Activated T-cell treated with anti-CD3 and anti-CD28 coated beads for 1 hour (primary cell): ENCODE results near the gene POU2AF1.

Experiments used
- DNase-seq: peaks from one replicate; pipeline ENCODE4 v3.0.0-alpha.2; 2020; ENCODE audit warnings: low read depth

The POU2AF1 gene, protein sequence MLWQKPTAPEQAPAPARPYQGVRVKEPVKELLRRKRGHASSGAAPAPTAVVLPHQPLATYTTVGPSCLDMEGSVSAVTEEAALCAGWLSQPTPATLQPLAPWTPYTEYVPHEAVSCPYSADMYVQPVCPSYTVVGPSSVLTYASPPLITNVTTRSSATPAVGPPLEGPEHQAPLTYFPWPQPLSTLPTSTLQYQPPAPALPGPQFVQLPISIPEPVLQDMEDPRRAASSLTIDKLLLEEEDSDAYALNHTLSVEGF

DNA sequence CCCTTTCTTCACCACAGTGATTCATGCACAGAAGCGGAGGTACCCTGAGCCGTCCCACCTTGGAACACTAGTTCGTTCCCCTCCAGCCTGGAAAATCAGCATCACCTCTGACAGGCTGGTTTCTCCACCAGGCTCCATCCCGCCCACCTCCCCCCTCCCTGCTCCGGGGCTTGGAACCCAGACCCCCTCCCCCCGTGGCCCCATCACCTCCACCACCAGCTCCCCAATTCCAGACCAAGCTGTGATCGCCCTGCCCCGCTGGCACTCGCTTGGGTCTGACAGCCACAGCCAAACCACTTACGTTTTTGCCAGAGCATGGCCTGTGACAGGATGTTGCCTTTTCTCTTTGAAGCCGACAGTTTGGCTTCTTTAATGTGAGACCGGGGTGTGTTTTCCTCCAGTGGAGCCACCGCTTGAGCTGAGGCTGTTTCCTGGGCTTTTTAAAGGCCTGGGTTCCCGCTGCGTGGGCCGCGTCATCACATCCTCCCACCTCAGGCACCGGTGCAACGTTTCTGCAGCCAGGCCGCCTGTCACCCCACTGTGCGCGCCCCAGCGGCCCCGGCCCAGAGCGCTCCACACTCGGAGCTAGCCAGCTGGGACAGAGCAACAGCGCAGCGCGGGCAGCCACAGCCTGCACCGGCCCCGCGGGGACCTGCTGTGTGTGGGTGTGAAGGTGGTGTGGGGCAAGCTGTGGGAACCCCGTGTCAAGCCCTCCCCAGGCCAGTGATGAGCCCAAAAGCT is at the start of gene POU2AF1:
TSS of gene POU2AF1 (minus strand) at position 415 of the 741 bp plus-strand sequence. CDS start at position 317, 98 bp downstream.
- DNase-seq = peak; percentile 47

DNA sequence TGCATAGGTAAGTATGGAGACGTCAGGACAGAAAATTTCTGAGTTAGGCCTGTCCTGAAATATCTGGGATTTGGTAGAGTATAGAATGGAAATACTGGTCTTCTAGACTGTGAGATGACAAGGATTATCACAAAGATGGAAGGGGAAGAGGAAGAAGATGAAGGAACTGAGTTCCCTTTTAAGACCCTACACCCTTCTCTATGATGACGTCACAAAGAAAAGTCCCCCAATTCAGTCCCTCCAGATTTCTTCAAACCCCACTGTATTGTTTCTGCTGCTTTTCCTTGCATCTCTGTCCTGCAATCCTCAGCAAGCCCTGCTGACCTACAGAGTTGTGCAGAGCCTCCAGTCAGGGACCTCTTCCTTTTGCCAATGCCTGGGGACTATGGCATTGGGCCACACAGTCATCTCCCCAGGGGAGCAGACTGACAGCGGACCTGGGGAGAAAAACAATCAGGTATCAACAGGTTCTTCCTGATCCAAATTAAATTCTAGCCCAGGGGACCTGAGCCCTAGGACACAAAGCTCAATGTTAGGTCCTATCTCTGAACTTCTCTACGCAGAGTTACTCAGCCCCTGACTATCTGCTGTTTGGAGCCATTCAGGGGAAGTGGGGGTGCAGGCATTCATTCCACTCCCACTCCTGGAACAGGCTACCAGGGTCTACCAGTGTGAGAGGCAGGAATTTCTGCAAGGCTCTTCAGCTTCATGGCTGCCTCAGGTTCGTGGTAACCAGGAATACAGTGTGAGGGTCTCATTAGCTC is 49.2 kb upstream of the POU2AF1 start:
- DNase-seq = no peak

DNA sequence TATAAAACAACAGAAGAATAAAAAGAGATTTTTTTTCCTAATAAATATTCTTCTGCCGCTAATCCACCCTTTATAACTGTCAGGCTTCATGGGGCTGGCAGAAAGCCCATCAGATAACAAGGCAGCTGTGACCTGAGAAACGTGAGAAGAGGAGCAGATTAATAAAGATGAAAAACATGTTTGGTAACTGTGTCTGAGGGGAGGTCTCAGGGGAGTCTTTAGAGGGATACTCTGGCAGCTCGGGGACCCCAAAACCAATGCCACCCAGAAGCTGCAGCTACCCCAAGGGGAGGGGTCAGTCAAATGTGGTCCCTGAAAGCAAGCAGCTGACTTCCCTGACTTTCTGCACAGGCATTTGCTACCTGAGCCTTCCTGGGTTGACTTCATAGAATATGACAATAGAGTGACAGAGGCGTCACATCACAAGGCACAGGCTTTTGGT is 48.4 kb upstream of the POU2AF1 start:
- DNase-seq = no peak

DNA sequence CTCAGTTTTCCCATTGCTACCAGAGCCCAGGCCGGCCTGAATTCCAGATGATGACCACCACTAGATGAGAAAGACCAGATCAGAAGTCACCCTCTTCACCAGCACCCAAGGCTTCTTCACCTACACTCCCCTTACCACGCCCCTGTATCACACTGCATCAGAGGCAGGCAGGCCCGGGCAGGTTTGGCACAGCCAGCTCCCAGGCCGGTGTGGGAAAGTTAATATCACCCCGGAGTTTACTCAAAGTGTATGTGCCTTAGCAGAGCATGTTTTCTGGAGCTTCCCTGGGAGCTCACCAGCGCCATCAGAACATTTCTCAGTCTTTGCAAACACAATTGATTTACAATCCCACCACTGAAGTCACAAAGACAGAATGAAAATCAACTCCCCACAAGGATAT is 47.5 kb upstream of the POU2AF1 start:
- DNase-seq = no peak

DNA sequence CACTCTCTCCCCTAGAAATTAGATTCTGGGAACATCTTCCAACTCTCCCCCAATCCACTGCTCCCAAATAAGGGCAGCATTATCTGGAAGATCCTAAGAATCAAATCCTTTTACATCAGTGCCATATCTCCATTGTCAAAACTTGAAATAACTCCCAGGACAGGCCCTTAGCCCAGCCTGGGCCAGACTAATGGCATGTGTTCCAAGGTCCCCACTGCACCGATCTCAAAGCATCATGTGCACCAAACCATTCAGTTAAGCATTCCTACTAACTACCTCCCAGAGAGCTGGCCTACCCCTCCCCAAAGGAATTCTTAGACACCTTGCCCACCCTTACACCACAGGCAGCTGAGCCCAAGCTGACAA is 44.2 kb upstream of the POU2AF1 start:
- no peak for DNase-seq

DNA sequence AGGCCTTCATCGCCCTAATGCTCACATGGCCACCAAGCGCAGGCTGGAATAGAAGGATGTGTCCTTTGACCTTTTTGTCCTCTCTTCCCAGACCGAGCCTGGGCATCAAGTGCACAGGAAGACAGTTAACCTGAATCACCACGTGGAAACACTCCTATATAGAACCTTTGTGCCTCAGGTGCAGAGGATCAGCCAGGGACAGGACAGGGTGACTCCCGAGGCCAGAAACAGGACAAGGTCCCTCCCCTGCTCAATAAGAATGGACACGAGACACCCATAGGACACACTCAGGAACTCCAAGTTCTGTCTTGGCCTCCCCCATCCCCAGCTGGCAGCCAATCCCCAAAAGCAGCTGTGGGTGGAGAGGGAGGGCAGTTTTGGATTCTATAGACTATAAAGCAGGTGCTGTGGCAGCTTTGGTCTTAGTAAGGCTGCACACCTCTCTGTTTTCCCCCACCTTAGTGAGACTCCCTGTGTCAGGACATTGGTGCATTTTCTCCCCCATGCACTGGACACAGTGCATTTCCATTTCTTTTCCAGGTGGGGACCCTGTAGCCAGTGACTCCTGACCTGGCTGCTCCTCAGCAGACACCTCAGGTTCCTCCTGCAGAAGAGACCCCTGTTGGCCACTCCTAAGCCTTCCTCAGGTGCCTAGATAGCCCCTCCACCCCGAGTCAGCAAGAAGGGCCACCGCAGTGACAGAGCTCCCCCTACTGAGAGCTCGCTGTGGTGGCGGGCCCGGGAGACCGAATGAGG is 43.6 kb upstream of the POU2AF1 start:
- DNase-seq = peak; percentile 30

DNA sequence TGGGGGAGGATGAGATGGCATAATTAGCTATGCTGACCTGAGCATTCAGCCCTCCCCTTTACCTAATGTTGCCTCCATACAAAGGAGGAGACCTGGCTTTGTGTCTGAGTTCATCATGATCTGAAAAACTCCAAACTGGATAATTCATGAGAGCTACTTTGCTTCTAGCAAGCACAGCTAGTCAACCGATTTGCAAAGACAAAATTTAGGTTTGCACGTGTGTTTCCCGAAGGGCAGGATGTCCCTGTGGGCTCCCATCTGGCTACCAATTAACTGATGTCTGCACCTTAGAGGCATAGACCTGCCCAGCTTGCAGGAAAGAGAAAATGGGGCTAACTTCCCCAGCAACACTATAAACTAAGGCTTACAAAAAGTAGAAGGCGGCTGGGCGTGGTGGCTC is 42.2 kb upstream of the POU2AF1 start:
- DNase-seq = no peak

DNA sequence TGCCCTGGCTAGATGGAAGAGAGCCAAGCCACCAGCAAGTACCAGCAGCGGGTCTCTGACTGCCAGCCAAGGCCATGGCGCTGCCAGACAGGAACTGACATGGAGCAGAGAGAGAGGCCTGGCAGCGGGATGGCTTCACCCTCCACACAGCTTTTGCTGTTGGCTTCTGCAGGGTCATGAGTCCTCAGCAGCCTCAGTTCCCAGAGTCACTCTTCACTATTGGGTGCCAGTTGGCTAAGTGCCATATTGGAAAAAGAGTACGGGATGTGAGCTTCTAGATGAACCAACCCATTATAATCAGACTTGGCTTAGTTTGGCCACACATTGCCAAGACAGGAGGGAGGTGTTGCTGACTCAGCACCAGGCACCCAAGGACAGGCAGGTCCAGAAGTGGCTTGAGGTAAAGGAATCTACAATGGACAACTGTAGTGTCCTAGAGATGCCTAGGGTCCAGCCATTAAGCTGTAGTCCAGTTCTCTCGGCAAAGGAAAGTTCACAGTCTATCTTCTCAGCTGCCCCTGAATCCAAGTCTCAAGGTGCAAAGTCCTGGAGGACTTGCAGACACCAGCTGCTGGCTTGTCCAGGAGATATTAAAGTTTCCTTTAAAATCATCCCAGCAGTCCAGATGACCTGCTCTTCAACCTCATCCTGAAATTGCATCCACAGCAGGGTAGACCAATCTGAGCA is 40.7 kb upstream of the POU2AF1 start:
- no peak for DNase-seq

DNA sequence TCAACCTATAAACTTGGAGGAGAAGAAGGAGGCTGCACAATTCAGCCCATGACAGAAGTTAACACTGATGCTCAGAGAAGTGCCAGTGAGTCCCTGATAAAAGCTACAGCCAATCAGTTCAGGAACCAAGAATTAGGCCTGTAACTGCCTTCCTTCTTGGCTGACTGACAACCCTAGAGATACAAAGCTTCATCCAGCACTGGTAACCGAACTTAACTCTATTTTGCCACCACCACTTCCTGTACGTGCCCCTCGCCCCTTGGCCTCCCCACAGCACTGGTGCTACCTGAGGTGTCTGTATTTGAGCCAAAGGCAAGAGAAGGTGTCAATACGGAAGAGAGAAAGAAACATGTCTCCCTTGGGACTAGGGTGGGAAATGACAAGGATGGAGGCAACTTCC is 40.1 kb upstream of the POU2AF1 start:
- DNase-seq = no peak

DNA sequence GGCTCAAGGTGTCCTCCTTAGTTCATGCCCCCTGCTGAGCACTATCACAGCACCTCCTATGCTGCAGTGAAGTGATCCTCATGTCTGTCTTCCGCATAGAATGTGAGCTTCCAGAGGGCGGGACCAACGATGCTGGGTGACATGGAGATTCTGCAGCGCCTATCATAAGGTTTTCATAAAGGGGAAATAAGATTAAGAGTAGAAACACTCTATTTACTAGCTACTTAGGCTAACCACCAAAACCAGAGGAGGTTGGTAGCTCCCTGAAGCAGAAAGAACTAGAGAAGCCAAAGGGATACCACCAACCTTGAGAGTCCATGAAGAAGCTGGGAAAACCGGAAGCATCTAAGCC is 39.3 kb upstream of the POU2AF1 start:
- no peak for DNase-seq

DNA sequence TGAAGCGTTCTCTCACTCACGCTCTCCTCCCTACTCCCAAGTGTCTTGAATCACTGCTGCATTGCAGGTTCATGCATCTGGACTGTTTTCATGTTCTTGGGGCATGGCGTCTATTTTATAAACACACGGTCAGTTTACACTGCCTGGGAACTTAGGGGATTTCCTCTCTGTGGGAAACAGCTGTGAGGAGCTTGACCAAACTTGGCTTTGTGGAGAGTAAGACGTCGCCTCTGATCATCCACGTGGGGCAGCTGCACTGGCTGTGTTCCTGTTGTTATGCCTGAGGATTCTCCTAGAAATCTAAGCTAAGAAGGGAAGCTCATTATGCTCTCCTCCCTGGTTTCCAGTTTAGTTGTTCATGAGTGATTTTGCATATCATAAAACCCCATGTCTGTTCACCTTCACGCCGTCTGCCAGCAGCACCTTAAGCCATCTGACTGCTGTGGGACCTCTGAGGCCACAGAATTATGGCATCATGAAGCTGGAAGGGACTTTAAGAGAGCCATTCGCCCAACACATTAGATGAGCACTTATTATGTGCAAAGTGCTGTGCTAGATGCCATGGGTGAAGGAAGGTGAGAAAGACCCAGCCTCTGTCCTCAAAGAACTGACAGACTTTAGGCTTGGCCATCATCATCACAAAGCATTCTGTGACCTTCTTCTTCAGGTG is 38.8 kb upstream of the POU2AF1 start:
- DNase-seq = no peak

DNA sequence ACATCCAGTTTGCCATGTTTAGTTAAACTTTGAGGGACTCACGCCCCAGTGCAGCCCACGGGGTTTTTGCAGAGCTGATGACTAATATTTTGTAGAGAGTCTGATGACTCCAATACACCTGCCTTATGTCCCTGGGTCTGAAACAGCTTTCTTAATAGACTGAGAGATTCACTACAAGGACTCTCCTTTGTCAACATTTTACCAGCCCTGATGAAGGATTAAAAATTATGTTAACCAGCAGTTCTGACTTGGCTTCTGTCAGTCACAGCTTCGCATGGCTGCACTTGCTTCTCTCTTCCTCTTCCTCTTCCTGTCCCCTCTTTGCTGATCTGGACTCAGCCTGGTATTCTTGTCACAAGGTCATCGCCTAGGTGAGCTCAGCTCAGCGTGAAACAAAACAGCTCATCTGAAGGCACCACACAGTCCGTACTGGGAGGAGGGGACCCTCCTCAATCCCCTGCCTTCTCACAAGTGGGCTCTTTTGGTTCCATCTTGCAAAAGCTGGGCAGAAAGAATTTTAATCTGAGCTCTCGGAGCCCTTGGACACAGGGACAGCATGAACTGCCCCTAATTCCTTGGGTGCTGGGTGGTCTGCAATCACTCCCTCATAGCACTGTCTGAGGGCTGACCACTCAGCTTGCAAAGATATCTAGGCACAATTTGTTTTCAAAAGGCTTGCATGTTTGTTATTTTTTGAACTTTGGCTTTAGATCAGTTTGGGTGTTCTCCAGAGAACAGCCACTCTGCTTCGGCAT is 38.1 kb upstream of the POU2AF1 start:
- no peak for DNase-seq

DNA sequence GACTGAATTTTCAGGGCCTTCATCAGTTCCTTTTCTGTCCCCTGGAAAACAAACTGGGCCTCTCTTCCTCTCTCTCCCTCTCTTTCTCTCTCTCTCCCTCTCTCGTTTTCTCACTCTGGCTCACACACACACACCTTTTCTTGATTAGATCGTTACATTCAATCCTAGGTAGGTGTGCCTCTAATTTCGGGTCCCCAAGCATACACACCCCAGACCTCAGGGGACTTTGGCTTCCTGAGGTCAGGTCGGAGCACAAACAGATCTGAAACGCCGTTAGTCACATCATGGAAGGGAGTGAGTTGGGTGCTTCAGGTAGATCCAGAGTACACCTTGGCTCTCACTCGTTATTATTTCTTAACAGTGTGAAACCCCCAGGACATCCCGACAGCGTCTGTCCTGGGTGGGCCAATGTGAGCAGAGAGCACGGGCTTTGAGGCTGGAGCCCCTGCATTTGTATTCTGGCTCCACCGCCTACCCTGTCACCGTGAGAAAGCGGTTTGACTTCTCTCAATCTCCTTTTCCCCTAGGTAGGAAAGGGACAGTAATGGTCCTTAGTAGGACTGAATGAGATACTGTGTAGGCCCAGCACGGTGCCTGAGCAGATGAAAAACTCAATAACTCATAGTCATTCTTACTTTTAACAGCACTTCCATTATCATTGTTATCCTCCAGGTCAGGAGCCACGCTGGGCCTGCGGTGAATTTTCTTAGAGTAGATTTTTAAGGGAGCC is 37.3 kb upstream of the POU2AF1 start:
- no peak for DNase-seq

DNA sequence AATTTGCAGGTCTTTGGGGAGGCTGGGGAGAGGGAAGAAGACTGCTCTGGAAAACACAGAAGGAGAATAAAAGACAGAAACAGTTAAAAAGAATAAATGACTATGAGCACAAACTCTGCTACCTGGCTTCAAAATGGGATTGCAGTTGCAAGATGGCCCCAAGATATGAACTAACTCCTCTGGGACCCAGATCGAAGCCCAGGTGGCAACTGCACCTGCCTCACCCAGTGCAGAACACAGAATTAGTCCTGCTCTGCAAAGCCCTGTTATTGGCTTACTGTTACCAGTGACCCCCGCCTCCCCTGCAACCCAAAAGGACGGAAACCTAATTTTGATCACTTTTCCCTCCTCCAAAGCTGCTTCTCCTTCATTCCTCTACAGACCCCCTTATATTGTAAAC is 35.9 kb upstream of the POU2AF1 start:
- no peak for DNase-seq

DNA sequence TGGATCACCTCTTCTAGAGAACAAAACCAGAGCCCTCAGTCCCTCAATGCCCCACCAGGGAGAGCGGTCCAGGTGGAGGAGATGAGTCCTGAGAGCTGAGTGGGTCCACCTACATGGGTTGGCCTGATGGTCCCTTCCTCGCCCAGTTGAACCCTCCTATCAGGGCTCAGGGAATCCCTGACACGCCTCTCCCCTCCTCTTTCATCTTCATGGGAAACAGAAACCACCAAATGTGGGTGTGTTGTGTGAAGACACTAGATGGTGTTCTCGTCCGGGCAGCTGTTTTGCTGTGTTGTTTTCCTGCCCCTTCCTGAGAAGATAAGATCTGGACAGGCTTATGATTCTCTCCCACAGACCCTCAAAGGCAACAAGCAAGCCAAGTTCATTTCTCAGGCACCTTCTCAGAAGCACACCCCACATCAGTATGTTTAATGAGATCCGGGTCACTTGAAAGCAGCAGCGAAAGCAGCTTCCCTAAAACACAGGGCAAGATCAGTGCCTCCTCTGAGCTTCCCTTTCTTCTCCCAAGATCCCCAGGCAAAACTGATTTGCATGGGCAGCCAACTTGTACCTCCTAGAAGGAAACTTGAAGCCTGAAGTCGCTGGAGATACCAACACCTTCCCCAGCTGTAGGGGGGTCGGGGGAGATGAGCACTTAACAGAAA is 35.3 kb upstream of the POU2AF1 start:
- no peak for DNase-seq

DNA sequence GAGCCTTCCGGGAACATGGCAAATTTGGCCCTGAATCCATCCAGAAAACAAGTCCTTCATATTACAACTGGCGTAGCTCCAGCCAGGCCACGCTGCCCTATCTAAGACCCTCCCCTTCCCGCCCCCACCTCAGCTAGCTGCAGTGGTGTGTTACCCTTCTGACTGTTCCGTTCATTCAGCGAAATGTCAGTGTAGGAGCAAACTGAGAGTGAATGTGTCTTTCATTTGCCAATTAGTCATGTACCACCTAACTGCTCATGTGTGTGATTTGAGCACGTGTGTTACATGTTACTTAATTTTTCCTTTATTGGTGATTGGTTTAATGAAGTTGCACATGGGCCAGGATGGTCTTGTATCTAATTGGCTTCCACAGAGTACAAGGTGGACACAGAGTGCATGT is 34.8 kb upstream of the POU2AF1 start:
- no peak for DNase-seq

DNA sequence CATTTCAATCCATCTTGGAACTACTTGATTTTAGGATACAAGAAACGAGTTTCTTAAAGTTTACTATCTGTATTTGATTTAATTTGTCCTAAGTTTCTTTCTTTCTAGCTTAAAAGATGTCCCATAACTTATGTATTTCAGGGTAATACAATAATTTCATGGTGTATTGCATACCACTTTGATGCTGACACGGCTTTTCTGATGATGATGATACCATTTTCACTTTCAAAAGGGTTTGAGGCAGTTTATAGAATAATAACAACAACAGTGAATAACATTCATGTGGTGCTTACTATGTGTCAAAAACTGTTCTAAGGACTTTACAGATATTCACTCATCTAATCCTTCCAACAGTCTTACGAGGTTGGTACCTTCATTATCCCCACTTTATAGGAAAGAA is 33.2 kb upstream of the POU2AF1 start:
- no peak for DNase-seq

DNA sequence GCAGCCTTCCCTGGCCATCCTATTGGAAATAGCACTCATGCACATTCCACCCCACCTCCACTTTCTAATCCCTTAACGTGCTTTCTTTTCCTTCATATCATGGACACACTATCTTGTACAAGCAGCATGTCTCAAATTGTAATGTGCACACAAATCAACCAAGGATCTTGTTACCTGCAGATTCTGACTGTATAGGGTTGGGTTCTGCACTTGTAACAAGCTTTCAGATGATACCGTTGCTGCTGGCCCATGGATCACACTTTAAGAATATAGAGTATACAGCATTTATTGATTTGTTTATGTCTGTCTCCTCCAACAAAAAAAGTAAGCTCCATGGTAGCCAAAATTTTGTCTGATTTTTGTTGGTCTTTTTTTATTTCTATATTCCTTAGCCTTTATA is 32.4 kb upstream of the POU2AF1 start:
- no peak for DNase-seq

DNA sequence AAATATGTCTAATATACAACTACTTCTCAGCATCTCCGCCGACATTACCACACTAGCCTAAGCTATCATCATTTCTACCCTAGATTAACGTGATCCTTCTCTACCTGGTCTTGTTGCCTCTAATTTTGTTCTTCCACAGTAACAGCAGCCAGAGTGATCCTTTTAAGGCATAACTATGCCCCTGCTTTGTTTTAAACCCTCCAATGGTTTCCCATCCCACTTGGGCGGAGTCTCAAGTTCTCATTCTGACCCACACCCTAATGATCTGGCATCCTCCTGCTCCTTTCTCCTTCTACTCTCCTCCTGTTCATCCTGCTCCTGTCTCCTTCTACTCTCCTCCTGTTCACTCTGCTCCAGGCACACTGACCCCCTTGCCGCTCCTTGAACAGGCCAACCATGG is 31.9 kb upstream of the POU2AF1 start:
- DNase-seq = no peak
